ENCODE results near the gene STXBP4. TPM values are rescaled to one million over a fixed set of nuclear protein-coding genes. Genes with fewer than 3 reads are reported as not detected.

STXBP4 gene
- total and polyA plus RNA-seq, 2 donors from 2014 or later, result 4.5 to 20.2 TPM

- intact Hi-C loops (cut with DNase I), result no loop called here
- Histone ChIP-seq H3K9ac (ENCODE audit: low read length in 3 of 3) (no peak overlapping the region), H3K4me1 (ENCODE audit: control insufficient read depth in 2 of 3, insufficient read depth in 2 of 3, low read depth in 1 of 3, low read length in 3 of 3) (peaks cover 2 to 9% (median 3%) of the 10 kb centered on the region in 3 donors), H3K4me3 (ENCODE audit: low read length in 3 of 3) (no peak overlapping the region), H3K9me3 (ENCODE audit: control insufficient read depth in 2 of 3, insufficient read depth in 1 of 3, low read length in 3 of 3) (no peaks in the 10 kb centered on the region), H3K36me3 (ENCODE audit: control insufficient read depth in 2 of 3, insufficient read depth in 3 of 3, low read length in 3 of 3) (no peaks in the 10 kb centered on the region), H3K27ac (ENCODE audit: low read depth in 2 of 2, low read length in 2 of 2) (no peak overlapping the region), H3K27me3 (ENCODE audit: control insufficient read depth, insufficient read depth, low read length) (no peaks in the 10 kb centered on the region)
- DNase-seq, result no peak
- FAIRE-seq, result no peak
- no peak for TF ChIP-seq CTCF (IDR thresholded peaks at IDR 0.05; ENCODE audit: borderline replicate concordance, extremely low read depth, insufficient read depth)
Observed at GRCh38 chr17:54974759-54975158, 6.2 kb downstream of the STXBP4 start.

GRCh38 chr17:54976316-54976715 is 7.8 kb downstream of the STXBP4 start:
- intact Hi-C loops (cut with DNase I), result no loop called here
- H3K27me3 ChIP-seq (ENCODE audit: control insufficient read depth, insufficient read depth, low read length), result no peaks in the 10 kb centered on the region
- TF ChIP-seq CTCF (IDR thresholded peaks at IDR 0.05; ENCODE audit: borderline replicate concordance, extremely low read depth, insufficient read depth), result no peak
- no peak overlapping the region for H3K27ac ChIP-seq (ENCODE audit: low read depth in 2 of 2, low read length in 2 of 2)
- H3K9me3 ChIP-seq (ENCODE audit: control insufficient read depth in 2 of 3, insufficient read depth in 1 of 3, low read length in 3 of 3), result peaks cover 0 to 5% (median 0%) of the 10 kb centered on the region in 3 donors
- DNase-seq (no peak), FAIRE-seq (no peak)
- H3K4me3 ChIP-seq (ENCODE audit: low read length in 3 of 3), result no peak overlapping the region
- no peak overlapping the region for H3K9ac ChIP-seq (ENCODE audit: low read length in 3 of 3)
- no peaks in the 10 kb centered on the region for H3K36me3 ChIP-seq (ENCODE audit: control insufficient read depth in 2 of 3, insufficient read depth in 3 of 3, low read length in 3 of 3)
- peaks cover 0 to 5% (median 0%) of the 10 kb centered on the region in 3 donors for H3K4me1 ChIP-seq (ENCODE audit: control insufficient read depth in 2 of 3, insufficient read depth in 2 of 3, low read depth in 1 of 3, low read length in 3 of 3)

- Histone ChIP-seq H3K4me1 (ENCODE audit: control insufficient read depth in 2 of 3, insufficient read depth in 2 of 3, low read depth in 1 of 3, low read length in 3 of 3) (peaks cover 0 to 4% (median 0%) of the 10 kb centered on the region in 3 donors), H3K27ac (ENCODE audit: low read depth in 2 of 2, low read length in 2 of 2) (no peak overlapping the region), H3K27me3 (ENCODE audit: control insufficient read depth, insufficient read depth, low read length) (no peaks in the 10 kb centered on the region), H3K9ac (ENCODE audit: low read length in 3 of 3) (no peak overlapping the region), H3K4me3 (ENCODE audit: low read length in 3 of 3) (no peak overlapping the region), H3K9me3 (ENCODE audit: control insufficient read depth in 2 of 3, insufficient read depth in 1 of 3, low read length in 3 of 3) (peaks cover 0 to 5% (median 0%) of the 10 kb centered on the region in 3 donors), H3K36me3 (ENCODE audit: control insufficient read depth in 2 of 3, insufficient read depth in 3 of 3, low read length in 3 of 3) (no peaks in the 10 kb centered on the region)
- FAIRE-seq, result no peak
- intact Hi-C loops (cut with DNase I), result no loop called here
- no peak for DNase-seq
- TF ChIP-seq CTCF (IDR thresholded peaks at IDR 0.05; ENCODE audit: borderline replicate concordance, extremely low read depth, insufficient read depth), result no peak
Observed at GRCh38 chr17:54977744-54978143, 9.2 kb downstream of the STXBP4 start.

GRCh38 chr17:54979657-54980056 is 11.1 kb downstream of the STXBP4 start:
- H3K9me3 ChIP-seq (ENCODE audit: control insufficient read depth in 2 of 3, insufficient read depth in 1 of 3, low read length in 3 of 3), result peaks cover 0 to 5% (median 0%) of the 10 kb centered on the region in 3 donors
- no peak for DNase-seq
- no peaks in the 10 kb centered on the region for H3K27me3 ChIP-seq (ENCODE audit: control insufficient read depth, insufficient read depth, low read length)
- TF ChIP-seq CTCF (IDR thresholded peaks at IDR 0.05; ENCODE audit: borderline replicate concordance, extremely low read depth, insufficient read depth), result no peak
- no peak overlapping the region for H3K9ac ChIP-seq (ENCODE audit: low read length in 3 of 3)
- intact Hi-C loops (cut with DNase I), result no loop called here
- H3K4me3 ChIP-seq (ENCODE audit: low read length in 3 of 3), result no peak overlapping the region
- no peak for FAIRE-seq
- peaks cover 0 to 8% (median 0%) of the 10 kb centered on the region in 3 donors for H3K4me1 ChIP-seq (ENCODE audit: control insufficient read depth in 2 of 3, insufficient read depth in 2 of 3, low read depth in 1 of 3, low read length in 3 of 3)
- H3K36me3 ChIP-seq (ENCODE audit: control insufficient read depth in 2 of 3, insufficient read depth in 3 of 3, low read length in 3 of 3), result no peaks in the 10 kb centered on the region
- H3K27ac ChIP-seq (ENCODE audit: low read depth in 2 of 2, low read length in 2 of 2), result no peak overlapping the region

All from kidney (tissue), 14 donors.